DMS53 (cell line): ENCODE data around the gene MMP14.

Source experiments
- DNase-seq: peaks from one replicate; lab custom pipeline; 2025; lab: John Stamatoyannopoulos, UW

Gene MMP14

DNA sequence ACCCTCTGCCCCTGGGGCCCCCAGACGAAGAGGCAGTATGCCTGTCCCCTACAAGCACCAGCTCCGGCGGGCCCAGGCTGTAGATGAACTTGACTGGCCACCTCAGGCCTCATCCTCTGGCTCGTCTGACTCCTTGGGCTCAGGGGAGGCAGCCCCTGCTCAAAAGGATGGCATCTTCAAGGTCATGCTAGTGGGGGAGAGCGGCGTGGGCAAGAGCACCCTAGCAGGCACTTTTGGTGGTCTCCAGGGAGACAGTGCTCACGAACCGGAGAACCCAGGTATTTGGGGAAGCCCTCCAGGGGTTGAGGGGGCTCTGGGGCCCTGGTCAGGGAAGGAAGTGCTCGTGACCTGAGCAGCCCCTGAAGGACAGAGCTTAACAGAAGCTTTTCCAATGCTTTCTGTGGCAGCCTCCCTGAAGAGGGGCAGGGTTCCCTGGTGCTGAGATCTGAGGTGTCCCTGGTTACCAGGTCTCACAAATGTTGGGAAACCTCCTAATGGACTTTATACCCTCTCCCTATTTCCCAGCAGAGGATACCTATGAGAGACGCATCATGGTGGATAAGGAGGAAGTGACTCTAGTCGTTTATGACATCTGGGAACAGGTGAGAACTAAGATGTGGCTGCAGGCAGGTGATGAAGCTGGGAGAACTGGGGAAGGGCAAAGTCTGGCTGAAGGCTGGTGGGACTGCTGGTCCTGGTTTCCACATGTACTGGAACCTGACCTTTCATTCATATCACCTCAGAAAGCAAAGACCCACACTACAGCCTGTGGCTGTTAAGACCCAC, 48.5 kb downstream of the MMP14 start:
- DNase-seq = peak; percentile 17

DNA sequence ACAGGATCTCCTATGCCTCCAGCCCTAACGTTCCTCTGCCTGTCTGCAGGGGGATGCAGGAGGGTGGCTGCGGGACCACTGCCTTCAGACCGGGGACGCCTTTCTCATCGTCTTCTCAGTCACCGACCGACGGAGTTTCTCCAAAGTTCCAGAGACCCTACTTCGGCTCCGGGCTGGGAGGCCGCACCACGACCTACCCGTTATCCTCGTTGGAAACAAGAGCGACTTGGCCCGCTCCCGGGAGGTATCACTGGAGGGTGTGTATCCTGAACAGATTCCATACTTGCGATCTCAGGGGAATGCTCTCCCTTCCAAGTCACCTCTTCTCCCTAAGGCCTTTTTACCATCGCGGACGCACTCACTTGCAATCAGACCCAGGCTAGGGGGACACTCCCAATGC, 49.6 kb downstream of the MMP14 start:
- no peak for DNase-seq

DNA sequence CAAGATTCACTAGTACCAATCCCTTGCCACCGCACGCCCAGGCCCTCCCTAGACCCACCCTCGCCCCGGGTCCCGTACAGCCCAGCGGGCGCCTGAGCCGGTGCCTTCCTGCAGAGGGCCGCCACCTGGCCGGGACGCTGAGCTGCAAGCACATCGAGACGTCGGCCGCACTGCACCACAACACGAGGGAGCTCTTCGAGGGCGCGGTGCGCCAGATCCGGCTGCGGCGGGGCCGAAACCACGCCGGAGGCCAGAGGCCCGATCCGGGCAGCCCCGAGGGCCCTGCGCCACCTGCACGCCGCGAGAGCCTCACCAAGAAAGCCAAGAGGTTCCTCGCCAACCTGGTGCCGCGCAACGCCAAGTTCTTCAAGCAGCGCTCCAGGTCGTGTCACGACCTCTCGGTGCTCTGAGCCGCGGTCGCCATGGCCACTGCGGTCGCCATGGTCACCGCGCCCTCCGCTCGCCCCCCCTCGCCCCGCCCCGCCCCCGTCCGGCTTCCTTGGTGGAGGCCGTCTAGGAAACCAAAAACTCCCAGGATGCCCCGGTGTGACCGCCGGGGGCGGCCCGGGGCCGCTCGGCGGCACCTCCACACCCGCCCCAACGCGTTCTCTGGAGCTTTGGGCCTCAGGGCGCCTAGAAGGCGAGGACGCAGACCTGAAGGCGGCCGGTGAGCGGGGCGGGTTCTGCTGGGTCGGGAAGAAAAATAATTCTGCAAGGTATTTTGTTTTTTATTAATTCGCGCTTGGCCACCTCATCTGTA, 50.3 kb downstream of the MMP14 start:
- DNase-seq = peak; percentile 90

DNA sequence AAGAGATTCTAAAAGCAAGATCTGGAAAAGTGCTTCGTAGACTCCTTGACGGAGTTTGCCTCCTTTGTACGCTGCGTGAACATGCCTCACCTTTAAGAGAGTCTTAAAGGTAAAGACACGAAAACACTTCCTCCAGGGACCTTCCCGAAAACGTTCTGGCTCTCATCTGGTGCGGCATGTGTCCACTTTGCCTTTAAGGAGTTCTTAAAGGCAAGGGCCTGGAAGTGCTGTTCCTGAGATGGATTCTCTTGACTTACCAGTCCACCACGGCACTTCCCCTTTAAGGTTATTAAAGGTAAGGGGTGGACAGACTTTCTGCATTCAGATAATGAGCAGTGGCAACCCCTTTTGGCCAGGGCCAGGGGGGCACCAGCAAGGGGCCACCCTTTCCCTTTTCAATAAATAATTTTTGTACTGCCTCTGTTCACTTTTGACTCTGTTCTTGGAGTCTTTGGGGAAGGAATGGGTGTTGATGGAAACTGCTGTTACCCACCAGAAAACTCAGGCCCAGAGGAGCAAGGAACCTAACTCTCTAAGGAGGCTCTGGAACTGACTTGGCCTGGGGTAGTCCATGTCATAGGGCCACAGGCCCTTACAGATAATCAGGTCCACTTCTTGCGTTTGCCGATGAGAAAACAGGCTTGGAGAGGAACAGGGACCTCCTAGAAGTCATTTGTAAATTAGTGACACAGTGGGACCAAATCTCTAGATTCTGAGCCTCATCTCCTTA, 51.0 kb downstream of the MMP14 start:
- peak; percentile 91 for DNase-seq

DNA sequence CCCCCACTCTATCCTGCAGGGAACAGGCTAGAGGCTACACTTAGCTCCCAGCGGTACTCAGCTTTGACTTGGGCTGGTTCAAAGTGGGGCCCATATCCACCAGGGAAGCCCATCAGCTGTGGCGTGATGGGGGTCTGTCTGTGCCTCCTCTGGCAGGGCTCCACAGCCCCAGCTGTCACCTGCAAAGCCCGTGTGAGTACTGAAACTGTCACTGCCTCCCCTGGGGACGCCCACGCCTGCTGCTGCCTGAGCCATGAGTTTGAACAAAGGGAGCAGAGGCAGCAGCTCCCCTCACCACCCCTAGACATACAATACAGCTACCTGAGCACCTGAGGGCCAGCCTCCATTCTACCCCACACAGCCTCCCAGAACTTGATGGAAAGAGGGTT, 51.6 kb downstream of the MMP14 start:
- DNase-seq = no peak

DNA sequence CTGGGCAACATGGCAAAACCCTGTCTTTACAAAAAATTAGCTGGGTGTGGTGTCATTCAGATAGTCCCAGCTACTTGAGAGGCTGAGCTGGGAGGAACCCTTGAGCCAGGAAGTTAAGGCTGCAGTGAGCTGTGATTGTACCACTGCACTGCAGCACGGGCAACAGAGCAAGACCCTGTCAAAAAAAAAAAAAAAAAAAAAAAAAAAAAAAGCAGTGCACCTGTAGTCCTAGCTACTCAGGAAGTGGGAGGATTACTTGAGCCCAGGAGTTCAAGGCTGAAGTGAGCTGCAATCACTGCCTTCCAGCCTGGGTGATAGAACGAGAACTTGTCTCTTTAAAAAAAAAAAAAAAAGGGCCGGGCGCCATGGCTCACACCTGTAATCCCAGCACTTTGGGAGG, 52.3 kb downstream of the MMP14 start:
- no peak for DNase-seq

DNA sequence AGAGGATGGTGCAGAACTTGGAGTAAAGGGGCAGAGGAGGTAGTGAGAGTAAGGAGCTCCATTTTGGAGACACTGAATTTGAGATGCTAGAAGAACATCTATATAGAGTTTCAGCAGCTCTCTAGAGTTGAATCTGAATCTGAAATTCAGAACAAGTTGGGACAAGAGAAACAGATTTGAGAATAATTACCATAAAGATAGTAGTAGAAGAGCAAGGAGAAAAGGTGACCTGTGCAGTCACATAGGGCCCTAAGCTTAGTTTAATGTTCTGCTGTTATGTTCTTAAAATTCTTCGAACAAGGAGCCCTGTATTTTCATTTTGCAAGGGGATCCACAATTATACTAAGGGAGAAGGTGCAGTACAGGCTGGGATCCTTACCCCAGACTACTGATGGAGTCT, 54.0 kb downstream of the MMP14 start:
- no peak for DNase-seq

DNA sequence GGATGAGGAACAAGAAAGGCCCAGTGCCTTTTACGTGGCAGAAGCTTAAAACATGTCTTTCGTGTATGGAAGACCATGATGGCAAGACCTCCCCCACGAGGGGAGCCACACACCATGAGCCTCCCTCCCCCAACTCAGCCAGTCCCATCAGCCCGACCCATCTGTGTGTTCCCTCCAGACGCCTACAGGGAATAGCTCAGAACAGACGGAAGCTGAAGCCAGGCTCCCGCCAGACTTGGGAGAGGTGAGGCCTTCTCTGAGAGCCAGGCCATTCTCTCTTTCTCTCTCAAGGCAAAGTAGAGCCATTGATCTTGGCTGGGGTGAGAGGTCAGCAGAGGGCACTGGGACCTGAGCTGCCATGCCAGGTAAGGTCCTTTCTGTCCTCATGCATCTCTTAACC, 56.1 kb downstream of the MMP14 start:
- DNase-seq = no peak

DNA sequence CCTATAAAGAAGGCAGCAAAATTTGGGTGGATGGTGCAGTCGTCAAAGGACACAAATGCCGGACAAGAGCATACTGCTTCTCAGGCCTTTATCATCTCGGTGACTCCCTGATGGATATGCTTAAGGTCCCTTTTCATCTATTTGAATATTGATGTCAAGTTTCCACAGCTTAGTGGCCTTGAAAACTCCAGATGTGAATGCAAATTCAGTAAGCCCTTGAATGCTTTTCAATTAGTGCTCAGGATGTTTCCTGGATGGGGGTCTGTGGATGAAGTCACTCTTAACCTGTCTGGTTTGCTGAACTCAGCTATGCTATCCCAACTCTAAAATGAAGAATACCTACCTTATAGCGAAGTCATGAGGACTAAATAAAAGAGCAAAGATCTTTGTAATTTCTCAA, 57.3 kb downstream of the MMP14 start:
- DNase-seq = no peak

DNA sequence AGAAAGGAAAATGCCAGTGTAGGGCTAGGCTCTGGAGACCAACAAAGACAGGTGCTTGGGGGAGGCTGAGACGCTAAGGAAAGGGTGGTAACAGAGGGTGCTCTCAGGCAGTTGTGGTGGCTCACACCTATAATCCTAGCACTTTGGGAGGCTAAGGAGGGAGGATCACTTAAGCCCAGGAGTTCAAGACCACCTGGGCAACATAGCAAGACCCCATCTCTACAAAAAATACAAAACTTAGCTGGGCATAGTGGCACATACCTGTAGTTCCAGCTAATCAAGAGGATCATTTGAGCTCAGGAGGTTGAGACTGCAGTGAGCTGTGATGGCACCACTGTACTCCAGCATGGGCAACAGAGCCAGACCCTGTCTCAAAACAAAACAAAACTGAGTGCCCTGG, 59.0 kb downstream of the MMP14 start:
- DNase-seq = no peak

DNA sequence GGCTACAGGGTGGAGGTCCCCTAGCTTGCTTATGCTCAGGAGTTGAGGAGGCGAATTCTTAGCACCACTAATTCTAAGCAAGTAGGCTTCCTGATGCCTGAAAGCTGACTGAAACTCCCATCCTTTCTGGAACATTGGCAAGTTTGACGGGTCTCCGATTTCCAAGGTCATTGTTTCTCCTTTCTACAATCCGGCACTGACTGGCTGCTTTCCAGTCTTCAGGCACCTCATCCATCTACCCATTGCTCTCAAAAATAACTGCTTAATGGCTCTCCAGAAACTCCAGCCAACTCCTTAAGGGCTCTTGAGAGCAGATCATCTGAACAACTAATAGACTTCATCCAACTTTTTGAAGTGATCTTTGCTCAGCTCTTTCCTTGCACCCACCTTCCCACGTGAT, 60.0 kb downstream of the MMP14 start:
- no peak for DNase-seq

DNA sequence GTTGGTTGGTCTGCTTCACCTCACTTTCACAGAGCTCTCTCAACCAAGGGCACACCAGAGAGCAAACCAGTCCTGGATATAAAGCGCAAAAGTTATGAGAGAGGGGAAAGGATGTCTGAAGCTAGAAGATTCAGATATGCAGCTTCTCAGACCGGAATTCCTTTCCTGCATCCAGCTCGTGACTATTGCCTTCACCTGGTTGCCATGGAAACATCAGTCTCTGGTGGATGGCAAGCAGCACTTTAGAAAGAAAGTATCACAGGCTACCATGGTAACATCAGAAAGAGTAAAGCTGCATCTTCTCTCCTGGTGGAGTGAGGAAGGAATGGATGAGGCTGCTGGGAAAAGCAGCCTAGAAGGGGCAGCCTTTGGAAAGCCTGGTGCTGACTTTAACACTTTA, 60.4 kb downstream of the MMP14 start:
- peak; percentile 58 for DNase-seq

DNA sequence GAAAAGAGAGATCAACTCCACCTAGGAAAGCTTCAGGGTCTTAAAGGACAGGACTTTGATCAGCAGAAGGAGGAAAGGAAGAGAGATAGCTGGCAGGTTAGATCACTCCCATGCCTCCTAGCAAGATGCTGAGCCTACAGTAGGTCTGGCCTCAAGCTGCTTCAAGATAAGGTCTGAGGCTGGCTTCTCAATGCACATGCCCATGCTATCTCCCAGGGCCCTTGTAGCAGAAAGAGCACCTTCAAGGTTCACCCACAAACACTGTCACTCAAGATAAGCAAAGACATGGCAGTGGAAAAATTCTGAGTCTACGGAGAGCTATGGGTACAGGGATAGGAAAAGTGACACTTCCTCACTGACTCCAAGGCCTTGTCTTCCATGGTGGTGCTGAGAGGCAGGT, 61.0 kb downstream of the MMP14 start:
- no peak for DNase-seq
